T follicular helper cell (primary cell): ENCODE measurements around the gene HSD3B7.
"Not testable (repeated sequence)": the region's sequence is repeated elsewhere in the genome, so short reads cannot be mapped to it uniquely, and the experiment has no call there.

Source experiments
- DNase-seq: peaks from one replicate; pipeline ENCODE4 v3.0.0-alpha.2; 2020; ENCODE audit warnings: low read depth

Gene HSD3B7

GRCh38 chr16:31000671-31001382 lies 15.8 kb downstream of the HSD3B7 start:
- DNase-seq, result no peak

DNA sequence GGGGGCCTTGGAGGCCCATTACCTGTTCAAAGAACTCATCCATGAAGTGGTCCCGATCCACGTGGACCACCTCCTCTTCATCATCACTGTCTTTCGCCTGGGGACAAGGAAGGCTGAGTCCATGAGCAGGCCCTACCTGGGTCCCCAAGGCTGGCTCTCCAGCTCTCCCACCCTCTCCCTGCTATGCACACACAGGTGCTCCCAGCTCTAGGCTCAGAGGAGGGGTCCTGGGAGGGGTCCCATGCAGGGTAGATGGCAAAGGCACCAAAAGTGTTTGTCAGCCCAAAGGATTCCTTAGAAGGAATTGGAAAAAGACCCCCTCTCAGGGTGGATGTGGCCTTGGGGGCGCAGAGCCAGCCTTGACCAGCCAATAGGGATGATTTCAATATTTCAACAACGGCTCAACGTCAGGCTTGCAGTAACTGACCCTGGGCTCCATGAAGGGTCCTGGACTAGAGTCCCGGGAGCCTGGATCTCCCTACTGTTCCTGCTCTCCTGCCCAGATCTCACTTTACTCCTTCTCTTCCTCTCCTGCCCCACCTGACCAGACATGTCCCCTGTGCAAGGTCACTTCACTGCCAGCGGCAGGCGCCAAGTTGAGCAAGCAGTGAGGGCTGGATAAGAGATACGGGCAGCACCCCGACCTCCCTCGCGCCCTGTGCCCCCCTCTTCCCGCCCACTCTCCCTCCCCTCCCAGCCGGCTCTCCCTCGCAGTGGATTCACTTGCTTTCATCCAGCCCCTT lies 16.7 kb downstream of the HSD3B7 start:
- DNase-seq, result no peak

GRCh38 chr16:31002250-31002700 lies 17.3 kb downstream of the HSD3B7 start:
- DNase-seq, result no peak

DNA sequence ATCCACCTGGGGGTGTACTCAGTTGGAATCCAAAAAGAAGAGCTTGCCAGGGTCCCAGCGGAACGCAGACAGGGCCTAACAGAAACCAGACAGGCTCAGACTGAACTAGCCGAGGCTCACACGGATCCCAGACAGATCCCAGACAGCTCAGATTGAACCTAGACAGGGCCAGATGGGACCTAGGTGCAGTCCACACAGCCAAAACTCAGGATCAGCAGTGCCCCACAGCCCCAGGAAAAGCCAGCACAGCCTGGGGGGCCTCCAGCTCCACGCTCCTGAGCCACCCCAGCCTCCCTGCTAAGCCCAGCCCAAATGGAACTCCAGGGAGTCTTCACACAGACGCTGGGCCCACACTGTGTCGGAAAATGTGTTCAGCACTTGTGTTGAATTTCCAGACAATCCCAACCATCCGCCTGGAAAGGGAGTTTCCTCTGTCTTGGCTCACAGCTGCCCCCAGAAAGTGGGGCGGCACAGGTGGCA lies 17.9 kb downstream of the HSD3B7 start:
- DNase-seq, result no peak

GRCh38 chr16:31003744-31004143 lies 18.7 kb downstream of the HSD3B7 start:
- no peak for DNase-seq

DNA sequence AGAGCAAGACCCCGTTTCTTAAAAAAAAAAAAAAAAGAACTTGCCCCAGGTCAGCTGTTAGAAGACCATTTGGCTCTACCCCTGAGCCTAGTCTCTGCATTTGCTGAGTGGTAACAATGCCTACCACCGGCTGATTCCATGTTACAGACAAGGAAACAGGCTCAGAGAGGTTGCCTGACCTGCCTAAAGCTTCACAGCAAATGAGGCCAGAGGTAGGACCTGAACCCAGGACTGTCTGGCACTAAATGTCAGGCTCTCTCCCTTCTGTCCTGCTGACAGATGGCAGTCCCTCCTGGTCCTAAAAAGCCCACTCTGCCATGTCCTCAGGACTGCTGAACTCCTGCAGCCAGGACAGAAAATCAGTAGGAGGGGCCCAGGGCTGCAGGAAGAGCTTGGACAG lies 19.7 kb downstream of the HSD3B7 start:
- no peak for DNase-seq

DNA sequence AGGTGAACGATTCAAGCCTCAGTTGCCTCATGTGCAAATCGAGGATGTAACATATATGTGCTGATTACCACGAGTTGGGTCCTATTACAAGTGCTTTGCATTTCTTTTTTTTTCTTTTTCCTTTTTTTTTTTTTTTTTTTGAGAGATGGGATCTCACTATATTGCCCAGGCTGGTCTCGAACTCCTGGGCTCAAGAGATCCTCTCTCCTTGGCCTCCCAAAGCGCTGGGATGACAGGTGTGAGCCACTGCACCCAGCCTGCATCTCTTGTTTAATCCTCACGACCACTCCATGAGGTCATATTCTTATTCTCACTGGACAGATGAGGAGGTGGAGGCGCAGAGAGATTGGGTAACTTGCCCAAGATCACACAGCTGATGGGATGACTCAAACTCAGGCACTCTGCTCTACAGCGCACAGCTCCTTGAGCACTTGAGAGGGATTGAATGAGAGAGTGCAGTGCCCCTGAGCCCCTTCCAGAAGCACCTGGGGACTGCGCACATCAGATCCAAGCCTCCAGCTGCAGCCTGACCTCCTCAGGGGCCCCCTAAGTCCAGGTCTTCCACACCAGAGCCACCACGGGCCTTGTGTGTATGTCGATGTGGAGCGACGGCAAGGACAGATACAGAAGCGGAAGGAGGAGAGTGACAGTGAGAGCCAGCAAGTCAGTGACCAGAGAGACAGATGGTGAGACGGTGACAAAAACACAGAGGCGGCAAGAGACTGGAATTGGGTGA lies 20.5 kb downstream of the HSD3B7 start:
- no peak for DNase-seq

DNA sequence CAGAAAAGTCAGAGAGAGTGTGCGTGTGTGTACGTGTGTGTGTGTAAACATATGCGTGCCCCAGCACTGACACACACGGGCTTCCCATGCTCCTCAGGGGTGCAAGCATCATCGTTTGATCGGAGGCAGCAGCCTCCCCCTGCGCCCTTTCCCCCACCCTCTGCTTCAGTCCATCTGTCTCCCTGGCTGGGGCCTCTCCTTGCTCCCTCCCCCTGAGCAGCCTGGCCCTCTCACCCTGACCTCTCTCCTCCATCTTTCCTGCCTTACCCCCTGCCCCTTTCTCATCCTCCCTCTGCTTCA lies 21.0 kb downstream of the HSD3B7 start:
- no peak for DNase-seq

DNA sequence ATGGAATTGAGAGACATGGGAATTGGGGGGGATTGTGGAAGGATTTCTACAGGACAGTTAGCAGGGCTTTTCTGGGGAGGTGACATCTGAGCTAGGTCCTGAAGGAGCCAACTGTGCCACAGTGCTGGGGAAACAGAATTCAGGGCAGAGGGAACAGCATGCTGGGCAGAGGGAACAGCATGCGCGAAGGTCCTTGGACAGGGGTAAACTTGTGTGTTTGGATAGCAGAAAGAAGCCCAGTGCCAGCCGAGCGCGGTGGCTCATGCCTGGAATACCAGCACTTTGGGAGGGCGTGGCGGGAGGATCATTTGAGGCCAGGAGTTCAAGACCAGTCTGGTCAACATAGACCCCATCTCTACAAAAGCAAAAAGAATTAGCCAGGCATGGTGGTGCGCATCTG lies 21.6 kb downstream of the HSD3B7 start:
- no peak for DNase-seq

DNA sequence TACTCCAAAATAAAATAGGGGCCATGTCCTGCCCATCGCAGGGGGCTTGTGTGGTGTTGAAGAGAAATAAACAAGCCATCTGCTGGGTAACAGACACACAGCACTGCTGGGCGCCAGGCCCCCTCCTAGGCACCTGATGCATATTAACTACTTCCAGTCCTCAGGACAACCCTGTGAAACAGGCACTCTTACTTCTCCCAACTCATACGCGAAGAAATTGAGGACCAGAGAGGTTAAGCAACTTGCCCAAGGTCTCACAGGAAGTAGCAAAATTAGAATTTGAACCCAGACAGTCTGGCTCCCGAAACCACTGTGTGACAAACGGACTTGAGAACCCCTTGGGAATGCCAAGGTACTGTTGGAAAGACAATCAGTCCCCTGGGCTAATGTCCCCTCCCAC lies 22.7 kb downstream of the HSD3B7 start:
- DNase-seq, result no peak

DNA sequence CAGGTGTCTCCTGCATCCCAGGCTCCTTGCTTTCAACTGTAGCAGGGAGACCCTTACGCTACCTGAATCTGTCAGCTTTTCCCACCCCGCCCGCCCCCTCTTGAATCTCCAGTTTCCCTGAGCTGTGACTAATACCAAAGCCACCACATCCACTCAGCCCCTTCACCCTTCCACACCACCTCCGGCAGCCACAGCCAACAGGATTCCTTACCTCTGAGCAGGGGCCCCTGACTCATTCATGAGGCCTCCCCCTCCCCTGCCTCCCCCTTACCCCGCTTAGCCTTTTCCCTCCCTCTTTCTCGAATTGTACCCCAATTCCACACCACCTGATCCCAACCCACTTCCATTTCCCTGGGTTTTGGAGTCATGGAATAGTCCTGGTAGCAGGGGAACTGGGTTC lies 23.1 kb downstream of the HSD3B7 start:
- DNase-seq, result no peak

DNA sequence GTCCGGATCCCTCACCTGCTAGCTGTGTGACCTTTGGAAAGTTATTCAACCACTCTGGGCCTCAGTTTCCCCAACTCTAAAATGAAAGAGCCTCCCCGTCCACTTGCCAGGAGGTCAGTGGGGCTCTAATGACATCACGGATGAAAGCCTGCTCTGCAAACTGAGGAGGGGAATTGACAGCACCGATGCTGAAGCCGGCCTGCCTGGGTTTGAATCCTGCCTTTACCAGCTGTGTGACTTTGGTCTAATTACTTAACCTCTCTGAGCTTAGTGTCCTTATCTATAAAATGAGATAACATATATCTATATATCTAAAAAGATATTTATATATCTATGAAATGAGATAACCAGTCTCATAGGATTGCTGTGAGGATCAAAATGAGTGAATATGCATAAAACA lies 23.5 kb downstream of the HSD3B7 start:
- no peak for DNase-seq

DNA sequence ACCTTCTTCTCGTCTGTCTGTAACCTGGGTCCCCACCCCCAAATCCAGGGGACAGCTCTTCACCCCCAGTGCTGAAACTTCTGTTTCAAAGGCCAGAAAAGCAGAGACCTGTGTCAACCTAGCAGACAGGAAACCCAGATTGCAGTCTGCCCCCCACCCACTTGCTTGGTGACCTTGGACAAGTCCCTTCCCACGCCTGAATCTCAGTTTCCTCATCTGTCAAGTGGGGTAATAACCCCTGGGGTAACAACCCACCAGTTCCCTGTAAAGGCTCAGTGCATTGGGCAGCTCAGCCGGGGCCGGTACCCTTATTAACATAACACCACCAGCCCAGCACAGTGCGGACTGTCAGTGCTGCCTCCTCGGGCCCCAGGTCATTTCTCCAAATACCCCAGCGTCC lies 24.1 kb downstream of the HSD3B7 start:
- no peak for DNase-seq

DNA sequence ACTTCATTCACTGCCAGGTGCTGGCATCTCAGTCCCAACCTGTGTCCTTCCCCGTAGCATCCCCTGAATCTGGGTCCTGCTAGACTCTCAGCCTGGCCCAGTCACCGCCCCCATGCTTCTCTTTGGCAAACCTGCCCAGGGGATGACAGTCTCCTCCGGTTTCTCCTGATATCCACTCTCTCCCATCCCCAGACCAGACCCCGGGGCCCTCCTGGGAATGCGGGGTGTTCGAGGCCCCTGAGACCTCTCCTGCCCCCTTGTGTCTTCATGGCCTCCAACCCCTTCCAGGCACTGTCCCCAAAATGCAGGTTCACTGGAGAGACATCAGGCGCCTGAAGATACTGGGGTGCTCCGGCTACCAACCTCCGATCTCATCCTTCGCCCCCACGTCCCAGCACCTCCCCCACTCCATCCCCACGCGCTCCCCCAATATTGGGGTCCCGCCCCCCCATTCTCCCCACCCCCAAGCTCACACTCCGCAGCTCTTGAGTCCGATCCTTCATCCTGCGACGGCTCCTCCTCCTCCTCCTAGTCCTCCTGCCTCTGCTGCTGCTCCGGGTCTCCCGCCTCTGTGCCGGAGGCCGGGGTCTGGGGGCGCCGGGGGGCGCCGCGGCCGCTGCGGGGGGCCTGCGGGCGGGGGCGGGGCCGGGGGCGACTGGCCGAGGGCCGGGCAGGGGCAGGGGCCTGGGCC lies 25.0 kb downstream of the HSD3B7 start:
- DNase-seq, result no peak

DNA sequence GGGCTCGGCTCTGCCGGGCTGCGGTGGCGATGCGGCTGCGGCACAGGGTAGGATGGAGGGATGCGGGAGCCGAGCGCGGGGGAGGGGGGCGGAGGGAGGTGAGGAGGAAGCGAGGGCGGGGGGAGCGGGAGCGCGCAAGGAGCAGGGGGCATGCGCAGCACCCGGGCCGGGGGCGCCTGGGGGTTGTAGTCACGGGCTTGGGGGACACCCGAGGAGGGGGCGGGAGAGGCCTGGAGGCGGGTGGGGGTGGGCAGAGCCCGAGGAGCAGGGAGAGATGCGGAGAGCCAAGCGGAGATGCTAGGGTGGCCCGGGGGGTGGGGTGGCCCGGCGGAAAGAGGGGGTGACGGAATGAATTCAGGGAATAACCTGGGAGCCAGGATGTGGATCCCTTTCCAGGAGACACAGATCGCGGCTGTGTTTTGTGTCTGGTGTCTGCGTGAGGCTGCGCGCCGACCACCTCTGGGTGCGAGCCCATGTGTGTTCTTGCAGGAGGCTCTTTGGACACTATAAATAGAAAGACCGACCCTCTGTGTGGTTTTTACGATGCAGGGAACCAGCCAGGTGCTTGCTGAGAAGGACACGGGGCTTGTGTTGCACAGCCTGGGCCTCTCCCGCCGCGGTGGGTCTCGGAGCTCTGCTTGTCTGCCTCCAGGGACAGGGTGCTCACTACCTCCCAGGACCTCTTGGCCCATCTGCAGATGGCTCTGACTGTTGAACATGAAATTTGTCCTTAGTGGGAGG lies 25.7 kb downstream of the HSD3B7 start, which contains the start of gene STX1B:
STX1B (minus strand) TSS at position 54 of the 741 bp plus-strand sequence. CDS start 242 bp downstream, outside the sequence.
- peak; percentile 41 for DNase-seq

- not testable (repeated sequence) for DNase-seq
Observed at GRCh38 chr16:31011815-31012214, 26.8 kb downstream of the HSD3B7 start.

GRCh38 chr16:31013292-31013691 lies 28.3 kb downstream of the HSD3B7 start:
- not testable (repeated sequence) for DNase-seq

GRCh38 chr16:31016018-31016417 lies 31.0 kb downstream of the HSD3B7 start:
- DNase-seq, result no peak

GRCh38 chr16:31017756-31018155 lies 32.7 kb downstream of the HSD3B7 start:
- not testable (repeated sequence) for DNase-seq

DNA sequence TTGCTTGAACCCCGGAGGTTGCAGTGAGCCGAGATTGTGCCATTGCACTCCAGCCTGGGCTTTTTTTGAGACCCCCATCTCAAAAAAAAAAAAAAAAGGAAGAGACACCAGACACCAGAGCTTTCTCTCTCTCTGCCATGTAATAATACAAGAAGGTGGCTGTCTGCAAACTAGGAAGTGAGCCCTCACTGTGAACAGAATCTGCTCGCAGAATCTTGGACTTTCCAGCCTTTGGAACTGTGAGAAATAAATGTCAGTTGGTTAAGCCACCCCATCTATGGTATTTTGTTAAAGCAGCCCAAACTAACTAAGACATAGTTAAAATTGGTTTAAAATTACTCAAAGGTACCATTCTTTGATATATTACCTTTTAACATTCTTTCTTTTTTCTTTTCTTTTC lies 35.5 kb downstream of the HSD3B7 start:
- no peak for DNase-seq

- DNase-seq, result no peak
Observed at GRCh38 chr16:31022544-31023251, 37.7 kb downstream of the HSD3B7 start.
